Caki2 (cell line): ENCODE data around the gene WAS. TPM values are rescaled to one million over a fixed set of nuclear protein-coding genes. Genes with fewer than 3 reads are reported as not detected.

Experiments
- DNase-seq: peaks from one replicate; pipeline ENCODE4 v3.0.0-alpha.2; 2015; ENCODE audit warnings: low read depth
- in situ Hi-C: cut with HindIII; loops from 2 replicates; pipeline ENCODE4 v1.10.0; 2016; ENCODE audit warnings: low sequenced_read_pairs, low pct_unique_long_range_greater_than_20kb, mixed read lengths
- total RNA-seq: library from RNA; depleted of rRNA; stranded (reverse); fragments of >200 nt; shearing (Covaris generic); gene quantifications from 2 replicates; pipeline ENCODE4 v1.2.3, GENCODE V29; 2014; ENCODE audit warnings: low replicate concordance

The WAS gene
- total RNA-seq, 1 experiment from 2014 or later = not detected

- DNase-seq = no peak
- in situ Hi-C loops = no loop called here
These were observed 19.1 kb downstream of the WAS start for GRCh38 chrX:48702716-48703115.

DNA sequence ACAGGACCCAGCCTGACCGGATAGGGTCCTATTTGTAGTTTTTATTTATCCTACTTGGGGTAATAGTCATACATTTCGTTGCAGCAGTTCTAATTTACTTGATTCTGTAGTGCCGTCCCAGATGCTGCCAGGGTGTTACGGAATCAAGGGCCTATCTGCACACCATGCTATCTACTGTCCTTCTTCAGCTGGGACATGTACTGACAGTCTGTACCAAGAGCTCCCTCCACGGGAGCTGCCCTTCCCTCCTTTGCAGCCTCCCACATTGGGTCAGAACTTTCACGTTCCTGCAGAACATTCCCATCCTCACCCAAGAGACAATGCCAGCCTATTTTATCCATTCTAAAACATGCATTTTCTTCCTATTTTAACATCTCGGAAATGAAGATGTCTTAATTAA, 19.6 kb downstream of the WAS start:
- no peak for DNase-seq
- in situ Hi-C loops = no loop called here

DNA sequence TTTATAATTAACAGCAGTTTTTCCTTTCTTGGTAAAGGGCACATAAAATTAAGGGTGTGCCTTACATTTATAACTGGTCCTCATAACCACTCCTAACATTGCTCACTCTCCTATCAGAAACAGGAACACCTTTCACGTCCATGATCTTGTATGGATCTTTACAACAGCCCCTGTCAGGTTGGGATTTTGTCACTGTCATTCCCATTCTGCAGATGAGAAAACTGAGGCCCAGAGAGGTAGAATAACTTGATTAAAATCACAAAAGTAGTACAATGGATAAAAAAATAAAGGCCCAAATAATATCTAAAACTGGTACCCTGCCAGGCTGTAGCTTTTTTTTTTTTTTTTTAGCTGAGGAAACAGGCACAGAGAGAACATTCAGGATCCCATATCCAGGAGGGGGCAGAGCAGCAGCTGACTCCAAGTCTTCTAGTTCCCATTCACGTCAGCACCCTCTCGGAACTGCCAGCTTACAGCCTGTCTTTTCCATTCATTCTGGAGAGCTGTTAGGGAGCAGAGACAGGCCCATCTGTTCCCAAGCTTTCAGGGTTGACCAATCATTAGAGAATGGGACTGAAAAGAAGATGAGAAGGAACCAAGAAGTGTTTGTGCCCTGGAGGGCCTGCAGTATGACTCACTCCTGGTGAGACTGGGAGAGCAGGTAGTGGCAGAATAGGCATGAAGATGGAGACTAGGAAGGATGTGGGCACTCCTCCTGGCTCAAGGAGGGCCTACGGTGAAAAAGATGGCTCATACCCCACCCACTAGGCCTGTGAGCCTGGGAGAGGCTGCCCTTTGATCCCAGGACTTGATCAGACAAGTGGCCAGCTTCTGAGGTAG, 20.3 kb downstream of the WAS start:
- in situ Hi-C loops = no loop called here
- peak; percentile 34 for DNase-seq

DNA sequence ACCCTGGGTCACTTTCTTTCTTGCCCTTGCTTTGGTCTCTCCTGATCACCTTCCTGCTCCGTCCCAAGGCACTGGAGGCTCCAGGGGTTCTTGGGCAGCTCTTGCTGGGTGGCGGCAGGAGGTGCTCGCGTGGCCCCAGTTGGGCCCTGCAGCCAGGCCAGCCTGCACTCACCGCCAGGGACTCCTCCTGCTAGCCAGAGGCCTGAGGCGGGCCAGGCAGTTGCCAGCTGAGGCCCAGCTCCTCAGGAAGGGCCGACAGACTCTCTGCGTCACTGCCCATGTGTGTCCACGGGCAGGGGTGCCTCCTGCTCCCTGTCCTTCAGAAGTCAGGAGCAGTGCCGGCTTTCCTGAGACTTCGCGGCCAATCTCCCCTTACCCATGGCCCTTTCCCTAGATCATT, 22.3 kb downstream of the WAS start:
- no peak for DNase-seq
- in situ Hi-C loops = no loop called here

GRCh38 chrX:48709522-48710112, 26.0 kb downstream of the WAS start:
- in situ Hi-C loops = no loop called here
- no peak for DNase-seq

- in situ Hi-C loops = no loop called here
- DNase-seq = no peak
These were observed 27.7 kb downstream of the WAS start for GRCh38 chrX:48711162-48711928.

GRCh38 chrX:48711929-48712505, 28.4 kb downstream of the WAS start:
- no peak for DNase-seq
- in situ Hi-C loops = no loop called here

DNA sequence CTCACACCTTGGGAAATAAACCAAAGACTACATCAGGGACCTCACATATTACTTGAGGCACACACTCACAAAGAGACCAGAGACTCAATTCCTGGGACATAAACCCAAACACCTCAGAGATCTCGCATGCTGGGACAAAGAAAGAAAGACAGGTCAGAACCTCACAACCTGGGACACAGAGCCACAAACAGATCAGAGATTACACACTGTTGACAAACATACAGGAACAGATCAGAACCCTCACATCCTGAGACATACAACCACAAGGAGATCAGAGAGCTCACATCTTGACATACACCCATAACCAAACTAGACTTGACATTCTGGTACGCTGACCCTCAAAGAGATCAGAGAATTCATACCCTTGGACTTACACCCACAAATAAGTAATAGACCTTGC, 30.2 kb downstream of the WAS start:
- DNase-seq = no peak
- in situ Hi-C loops = no loop called here

GRCh38 chrX:48714573-48714972, 31.0 kb downstream of the WAS start:
- in situ Hi-C loops = no loop called here
- DNase-seq = no peak

GRCh38 chrX:48715072-48715471, 31.5 kb downstream of the WAS start:
- no peak for DNase-seq

DNA sequence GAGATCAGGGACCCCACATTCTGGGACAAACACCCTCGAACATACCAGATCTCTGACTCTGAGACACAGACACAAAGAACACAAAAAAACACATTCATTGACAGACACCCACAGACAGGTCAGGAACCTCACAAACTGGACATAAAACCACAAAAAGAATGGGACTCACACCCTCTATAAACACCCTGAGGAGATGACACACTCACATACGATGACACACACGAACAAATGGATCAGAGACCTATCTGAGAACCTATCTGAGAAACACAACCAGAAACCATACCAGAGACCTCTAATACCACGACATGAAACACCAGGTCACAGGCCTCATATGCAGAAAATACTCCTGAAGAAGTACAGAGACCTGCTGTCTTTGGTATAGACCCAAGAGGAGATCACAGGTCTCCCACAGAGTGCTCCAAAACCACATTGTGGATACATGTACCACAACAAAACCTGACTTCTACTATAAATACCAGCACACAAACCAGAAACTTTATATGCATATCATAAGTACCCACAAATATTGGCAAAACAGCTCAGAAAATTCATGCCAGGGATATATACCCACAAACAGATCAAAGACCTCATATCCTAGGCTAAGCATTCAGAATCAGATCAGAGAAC, 32.4 kb downstream of the WAS start:
- in situ Hi-C loops = no loop called here
- no peak for DNase-seq

More at GRCh38 chrX:48715072-48715471, 31.5 kb downstream of the WAS start:
- in situ Hi-C loops = no loop called here

DNA sequence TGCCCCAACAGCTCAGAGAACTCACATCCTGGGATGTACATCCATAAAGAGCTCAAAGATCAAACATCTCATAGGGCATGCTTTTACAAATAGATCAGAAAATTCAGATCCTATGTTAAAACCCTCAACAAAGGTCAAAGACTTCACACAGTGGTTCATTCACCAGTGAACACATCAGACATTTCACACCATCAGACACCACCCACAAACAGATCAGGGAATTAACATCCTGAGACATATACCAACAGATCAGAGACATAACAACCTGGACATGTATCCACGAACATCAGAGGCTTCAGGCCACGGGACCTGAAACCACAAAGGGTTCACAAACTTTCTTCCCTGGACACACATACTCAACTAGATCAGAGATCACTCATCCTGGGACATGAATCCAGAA, 36.4 kb downstream of the WAS start:
- in situ Hi-C loops = no loop called here
- no peak for DNase-seq

DNA sequence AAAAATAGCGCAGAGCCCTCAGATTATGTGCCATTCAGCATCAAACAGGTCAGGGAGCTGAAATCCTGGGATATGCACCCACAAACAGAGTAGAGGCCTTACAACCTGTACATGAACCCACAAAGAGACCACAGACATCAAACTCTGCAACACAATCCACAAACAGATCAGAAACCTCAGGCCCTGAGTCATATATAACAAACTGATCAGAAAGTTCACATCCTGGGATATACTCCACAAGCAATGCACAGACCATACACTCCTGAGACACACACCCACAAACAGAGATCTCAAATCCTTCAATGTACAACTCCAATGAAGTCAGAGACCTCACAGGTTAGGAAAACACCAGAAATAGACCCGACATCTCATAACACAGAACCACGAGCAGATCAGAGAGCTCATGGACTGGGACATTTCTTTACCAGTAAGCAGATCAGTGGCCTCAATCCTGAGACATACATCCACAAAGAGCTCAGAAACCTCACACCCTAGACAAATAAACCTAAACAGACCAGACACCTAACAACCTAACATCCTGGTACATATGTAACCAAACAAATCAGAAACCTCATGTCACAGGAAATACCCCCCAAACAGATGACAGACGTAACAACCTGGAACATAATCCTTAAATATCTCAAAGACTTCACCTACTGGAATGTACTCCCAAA, 37.1 kb downstream of the WAS start:
- in situ Hi-C loops = no loop called here
- DNase-seq = no peak

DNA sequence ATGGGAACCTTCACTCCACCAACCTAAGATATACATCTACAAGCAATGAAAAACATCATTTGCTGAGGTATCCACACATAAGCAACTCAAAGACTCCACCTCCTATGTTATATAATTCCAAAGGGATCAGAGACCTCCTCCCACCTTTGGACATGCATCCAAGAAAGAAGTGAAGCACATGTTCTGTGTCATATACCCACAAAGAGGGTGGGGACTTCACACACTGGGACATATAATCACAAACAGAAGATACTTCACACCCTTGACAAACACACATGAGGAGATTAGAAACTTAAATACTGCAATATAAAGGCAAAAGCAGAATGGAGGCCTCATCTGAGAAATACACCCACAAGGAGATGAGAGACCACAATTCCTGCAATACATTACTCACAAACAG, 38.3 kb downstream of the WAS start:
- no peak for DNase-seq
- in situ Hi-C loops = no loop called here

- in situ Hi-C loops = no loop called here
These were observed 43.0 kb downstream of the WAS start for GRCh38 chrX:48726596-48726995.

GRCh38 chrX:48728653-48729052, 45.1 kb downstream of the WAS start:
- no peak for DNase-seq
- in situ Hi-C loops = no loop called here

More at GRCh38 chrX:48726596-48726995, 43.0 kb downstream of the WAS start:
- DNase-seq = no peak

GRCh38 chrX:48736303-48736702, 52.7 kb downstream of the WAS start:
- in situ Hi-C loops = no loop called here
- DNase-seq = no peak

GRCh38 chrX:48736878-48737212, 53.2 kb downstream of the WAS start:
- in situ Hi-C loops = no loop called here
- DNase-seq = no peak
